Cardiac ventricle fibroblast (primary cell): ENCODE results near the gene INF2. TPM values are rescaled to one million over a fixed set of nuclear protein-coding genes. Genes with fewer than 3 reads are reported as not detected.

Experiments
- total RNA-seq: library from RNA; depleted of rRNA; stranded (reverse); fragments of >200 nt; gene quantifications from 2 replicates; pipeline ENCODE4 v1.2.3, GENCODE V29; 2015

Gene INF2
- total RNA-seq, result 52.0 and 52.7 TPM in 2 replicates

GRCh38 chr14:104689109-104689880, at the start of gene INF2:
Gene INF2, plus strand, starts transcription at chr14:104689618. Its CDS starts 11,748 bp downstream, at chr14:104701366.

DNA sequence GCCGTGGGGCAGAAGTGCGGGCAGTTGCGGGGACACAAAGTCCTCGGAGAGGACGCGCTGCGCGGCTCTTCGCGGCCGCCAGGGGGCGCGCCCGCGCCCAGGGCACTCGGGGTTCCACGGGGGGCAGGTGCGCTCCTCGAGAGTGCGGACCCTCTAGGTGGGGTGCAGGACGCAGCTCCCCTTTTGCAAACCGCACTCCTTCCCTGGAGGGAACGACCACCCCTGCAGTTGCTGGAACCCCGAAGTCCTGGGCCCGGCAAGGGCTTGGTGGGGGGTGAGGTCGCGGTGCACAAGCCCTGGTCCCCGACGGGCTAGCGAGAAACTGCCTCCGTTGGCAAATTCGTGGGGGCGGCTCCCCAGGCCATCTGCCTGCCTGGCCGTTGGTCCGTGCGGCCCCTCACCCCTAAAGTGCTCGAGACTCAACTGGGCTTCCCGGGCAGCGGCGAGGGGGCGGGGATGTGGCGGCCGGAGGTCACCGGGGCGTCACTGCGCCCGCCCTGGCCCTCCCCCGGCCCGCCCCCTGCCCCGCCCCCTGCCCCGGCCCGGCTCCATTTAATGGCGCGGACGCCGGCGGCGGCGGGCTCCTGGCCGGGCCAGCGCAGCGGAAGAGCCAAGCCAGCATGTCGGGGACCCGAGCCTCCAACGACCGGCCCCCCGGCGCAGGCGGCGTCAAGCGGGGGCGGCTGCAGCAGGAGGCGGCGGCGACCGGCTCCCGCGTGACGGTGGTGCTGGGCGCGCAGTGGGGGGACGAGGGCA, 34.4 kb downstream of the INF2 start, which contains the start of gene ADSS1:
Gene ADSS1, plus strand, starts transcription at position 579 of the 756 bp plus-strand sequence. Its CDS starts 42 bp downstream, at position 621.

GRCh38 chr14:104752735-104753527, 63.5 kb downstream of the INF2 start, which contains the start of gene SIVA1:
Gene SIVA1, plus strand, starts transcription at chr14:104753147. Its CDS starts 55 bp downstream, at chr14:104753202.

Other genes with a start within 250 kb of the INF2 start
- not detected in 2 replicates for gene C14orf180, start 109.9 kb upstream of the INF2 start, total RNA-seq
- not detected in 2 replicates for gene TMEM179, start 84.8 kb upstream of the INF2 start, total RNA-seq
- 7.1 and 9.4 TPM in 2 replicates for gene ADSS1, start 34.6 kb downstream of the INF2 start, total RNA-seq
- 174 and 204 TPM in 2 replicates for gene SIVA1, start 63.5 kb downstream of the INF2 start, total RNA-seq
- gene AKT1, start 106.1 kb downstream of the INF2 start, total RNA-seq, result 79.4 and 83.0 TPM in 2 replicates
- gene ZBTB42, start 111.5 kb downstream of the INF2 start, total RNA-seq, result 2.2 and 3.1 TPM in 2 replicates
- 10.3 and 12.1 TPM in 2 replicates for gene CEP170B, start 175.7 kb downstream of the INF2 start, total RNA-seq
- gene PLD4, start 235.3 kb downstream of the INF2 start, total RNA-seq, result 0.05 TPM in 1 of 2 replicates, not detected in the other